Activated gamma-delta T cell treated with Interleukin-2 at 50 U/mL for 16 hours (primary cell): ENCODE measurements around the gene NTHL1.
"Not testable (repeated sequence)": the region's sequence is repeated elsewhere in the genome, so short reads cannot be mapped to it uniquely, and the experiment has no call there.

Source experiments
- DNase-seq: peaks from one replicate; pipeline ENCODE4 v3.0.0-alpha.2; 2020

Gene NTHL1

GRCh38 chr16:2027024-2028010, 20.3 kb downstream of the NTHL1 start:
- DNase-seq, result no peak

- no peak for DNase-seq
These were observed 21.1 kb downstream of the NTHL1 start, which contains the start of gene NHERF2 for GRCh38 chr16:2026461-2027023. TSS of gene NHERF2 (plus strand) at chr16:2026902. CDS start at chr16:2027006, 104 bp downstream.

- DNase-seq, result no peak
These were observed 21.7 kb downstream of the NTHL1 start for GRCh38 chr16:2025878-2026460.

GRCh38 chr16:2025251-2025650, 22.4 kb downstream of the NTHL1 start:
- no peak for DNase-seq

- DNase-seq, result no peak
These were observed 23.6 kb downstream of the NTHL1 start for GRCh38 chr16:2024032-2024420.

- peak; percentile 97 for DNase-seq
These were observed 24.3 kb downstream of the NTHL1 start for GRCh38 chr16:2023092-2024031.

GRCh38 chr16:2022723-2023091, 24.9 kb downstream of the NTHL1 start:
- DNase-seq, result no peak

GRCh38 chr16:2019921-2020831, 27.5 kb downstream of the NTHL1 start:
- DNase-seq, result no peak

GRCh38 chr16:2019518-2019920, 28.1 kb downstream of the NTHL1 start, which contains the start of gene NPW:
TSS of gene NPW (plus strand) at chr16:2019785.
- DNase-seq, result no peak

- DNase-seq, result no peak
These were observed 31.2 kb downstream of the NTHL1 start for GRCh38 chr16:2016407-2016922.

- no peak for DNase-seq
These were observed 31.8 kb downstream of the NTHL1 start for GRCh38 chr16:2015947-2016208.

- DNase-seq, result no peak
These were observed 32.3 kb downstream of the NTHL1 start for GRCh38 chr16:2015117-2015946.

- DNase-seq, result no peak
These were observed 34.1 kb downstream of the NTHL1 start for GRCh38 chr16:2013527-2013926.

- DNase-seq, result not testable (repeated sequence)
These were observed 35.9 kb downstream of the NTHL1 start for GRCh38 chr16:2011726-2012125.

GRCh38 chr16:2009791-2010510, 37.7 kb downstream of the NTHL1 start, which contains the start of gene ZNF598:
TSS of gene ZNF598 (minus strand) at chr16:2009821.
- peak; percentile 74 for DNase-seq

GRCh38 chr16:2009164-2009711, 38.4 kb downstream of the NTHL1 start:
- no peak for DNase-seq

GRCh38 chr16:2008631-2009163, 38.9 kb downstream of the NTHL1 start:
- no peak for DNase-seq

GRCh38 chr16:2008009-2008526, 39.6 kb downstream of the NTHL1 start:
- no peak for DNase-seq
